Hematopoietic multipotent progenitor cell treated with erythropoietin and hydrocortisone succinate and interleukin-3 and kit ligand, for 6 days (in vitro differentiated cells): ENCODE results near the gene STAC2.
"Not testable (repeated sequence)": the region's sequence is repeated elsewhere in the genome, so short reads cannot be mapped to it uniquely, and the experiment has no call there.

ENCODE experiments used
- DNase-seq: peaks from one replicate; pipeline ENCODE4 v3.0.0-alpha.2; 2015

Gene STAC2, protein sequence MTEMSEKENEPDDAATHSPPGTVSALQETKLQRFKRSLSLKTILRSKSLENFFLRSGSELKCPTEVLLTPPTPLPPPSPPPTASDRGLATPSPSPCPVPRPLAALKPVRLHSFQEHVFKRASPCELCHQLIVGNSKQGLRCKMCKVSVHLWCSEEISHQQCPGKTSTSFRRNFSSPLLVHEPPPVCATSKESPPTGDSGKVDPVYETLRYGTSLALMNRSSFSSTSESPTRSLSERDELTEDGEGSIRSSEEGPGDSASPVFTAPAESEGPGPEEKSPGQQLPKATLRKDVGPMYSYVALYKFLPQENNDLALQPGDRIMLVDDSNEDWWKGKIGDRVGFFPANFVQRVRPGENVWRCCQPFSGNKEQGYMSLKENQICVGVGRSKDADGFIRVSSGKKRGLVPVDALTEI

GRCh38 chr17:39225308-39225958 lies at the start of gene STAC2:
TSS of gene STAC2 (minus strand) at chr17:39225945. CDS start at chr17:39225502, 443 bp downstream.
- no peak for DNase-seq

GRCh38 chr17:39271546-39271945 lies 45.8 kb upstream of the STAC2 start:
- DNase-seq: no peak

- peak; percentile 71 for DNase-seq
Observed at GRCh38 chr17:39270923-39271322, 45.2 kb upstream of the STAC2 start.

DNA sequence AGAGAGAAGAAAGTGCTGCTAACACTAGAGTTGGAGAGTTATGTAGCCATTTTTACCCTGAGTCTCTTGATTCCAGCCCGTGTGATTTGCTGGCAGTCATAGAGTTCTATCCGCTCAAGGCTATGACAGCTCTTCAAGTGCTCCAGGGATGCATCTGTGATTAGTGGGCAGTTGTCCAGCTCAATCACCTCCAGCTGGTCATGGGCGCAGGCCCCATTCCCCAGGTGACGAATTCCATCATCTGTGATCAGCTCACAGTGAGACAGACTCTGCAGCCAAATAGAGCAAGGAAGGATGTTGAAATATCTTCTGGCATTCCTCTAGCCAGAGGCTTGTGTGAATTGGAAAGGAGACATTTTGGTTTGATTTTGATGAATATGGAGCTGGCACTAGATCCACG lies 38.4 kb upstream of the STAC2 start:
- DNase-seq: no peak

GRCh38 chr17:39261286-39261685 lies 35.5 kb upstream of the STAC2 start:
- peak; percentile 52 for DNase-seq

- DNase-seq: no peak
Observed at GRCh38 chr17:39252788-39253460, 27.2 kb upstream of the STAC2 start.

DNA sequence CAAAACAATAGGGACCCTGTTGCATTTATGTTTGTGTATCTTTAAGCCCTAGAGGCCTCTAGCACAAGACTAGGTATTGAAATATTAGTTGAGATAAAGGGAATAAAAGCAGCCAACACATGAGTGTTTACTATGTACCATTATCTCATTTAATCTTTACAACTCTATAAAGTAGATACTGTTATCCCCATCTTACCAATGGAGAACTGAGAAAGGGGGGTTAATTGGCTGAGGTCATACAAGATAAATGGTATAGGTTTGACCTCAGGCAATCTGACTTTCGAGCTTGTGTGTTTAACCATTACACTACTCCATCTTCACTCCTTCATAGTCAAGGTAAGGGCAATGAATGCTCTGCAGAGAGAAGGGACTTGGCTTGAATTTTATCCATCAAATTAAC lies 26.3 kb upstream of the STAC2 start:
- DNase-seq: no peak

DNA sequence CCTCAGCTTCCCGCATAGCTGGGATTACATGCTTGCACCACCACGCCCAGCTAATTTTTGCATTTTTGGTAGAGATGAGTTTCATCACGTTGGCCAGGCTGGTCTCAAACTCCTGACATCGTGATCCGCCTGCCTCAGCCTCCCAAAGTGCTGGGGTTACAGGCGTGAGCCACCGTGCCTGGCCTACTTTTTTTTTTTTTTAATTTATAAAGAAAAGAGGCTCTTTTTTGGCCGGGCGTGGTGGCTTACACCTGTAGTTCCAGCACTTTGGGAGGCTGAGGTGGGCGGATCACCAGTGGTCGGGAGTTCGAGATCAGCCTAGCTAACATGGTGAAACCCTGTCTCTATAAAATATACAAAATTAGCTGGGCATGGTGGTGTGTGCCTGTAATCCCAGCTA lies 24.3 kb upstream of the STAC2 start:
- not testable (repeated sequence) for DNase-seq

- no peak for DNase-seq
Observed at GRCh38 chr17:39246274-39246673, 20.5 kb upstream of the STAC2 start.

GRCh38 chr17:39244600-39245570 lies 19.1 kb upstream of the STAC2 start:
- peak; percentile 92 for DNase-seq

DNA sequence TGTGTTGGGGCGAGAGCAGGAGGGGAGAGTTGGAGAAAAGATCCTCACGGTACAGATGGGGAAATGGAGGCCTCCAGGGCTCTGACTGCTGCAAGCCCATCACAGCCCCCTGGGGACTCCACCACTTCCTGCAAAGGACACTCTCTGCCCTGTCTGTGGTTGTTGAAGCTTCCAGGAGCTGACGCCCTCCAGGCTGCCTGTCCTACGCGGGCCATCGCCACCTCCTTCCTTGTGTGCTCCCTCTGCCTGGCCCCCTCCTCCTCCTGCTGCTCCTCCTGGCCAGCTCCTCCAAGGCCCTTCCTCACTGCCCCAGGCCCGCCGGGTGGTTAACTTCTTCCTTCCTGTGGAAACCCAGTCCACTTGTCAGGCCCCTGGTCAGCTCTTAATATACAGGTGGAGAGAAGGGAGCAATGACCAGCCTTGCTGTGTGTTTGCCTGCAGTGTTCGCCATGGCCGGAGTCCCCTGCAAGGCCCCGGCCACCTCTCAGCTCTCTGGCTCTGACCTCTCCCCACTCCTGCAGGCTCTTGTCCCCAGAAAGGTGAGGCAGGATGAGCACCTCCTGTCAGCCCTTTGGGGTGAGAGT lies 18.4 kb upstream of the STAC2 start:
- DNase-seq: no peak

DNA sequence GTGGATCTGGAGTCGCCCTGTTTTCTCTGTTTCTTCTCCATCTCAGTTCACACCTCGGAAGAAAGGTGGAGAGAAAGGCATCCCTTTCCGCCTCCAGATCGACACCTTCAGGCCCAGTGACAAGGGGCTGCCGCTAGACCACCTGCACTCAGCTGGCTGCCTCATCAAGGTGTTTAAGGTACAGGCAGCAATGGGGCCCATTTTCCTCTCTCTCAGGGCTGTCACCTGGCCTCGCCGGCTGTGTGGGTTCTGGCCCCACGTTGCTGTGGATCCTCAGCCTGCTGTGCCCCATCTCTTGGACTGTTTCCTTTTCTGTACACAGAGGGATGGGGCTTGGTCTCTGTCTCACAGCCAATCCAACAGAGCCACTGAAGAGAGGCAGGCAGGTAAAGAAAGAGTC lies 17.4 kb upstream of the STAC2 start:
- DNase-seq: no peak

GRCh38 chr17:39240631-39241030 lies 14.9 kb upstream of the STAC2 start:
- no peak for DNase-seq

- DNase-seq: peak; percentile 67
Observed at GRCh38 chr17:39239640-39240314, 14.0 kb upstream of the STAC2 start.

DNA sequence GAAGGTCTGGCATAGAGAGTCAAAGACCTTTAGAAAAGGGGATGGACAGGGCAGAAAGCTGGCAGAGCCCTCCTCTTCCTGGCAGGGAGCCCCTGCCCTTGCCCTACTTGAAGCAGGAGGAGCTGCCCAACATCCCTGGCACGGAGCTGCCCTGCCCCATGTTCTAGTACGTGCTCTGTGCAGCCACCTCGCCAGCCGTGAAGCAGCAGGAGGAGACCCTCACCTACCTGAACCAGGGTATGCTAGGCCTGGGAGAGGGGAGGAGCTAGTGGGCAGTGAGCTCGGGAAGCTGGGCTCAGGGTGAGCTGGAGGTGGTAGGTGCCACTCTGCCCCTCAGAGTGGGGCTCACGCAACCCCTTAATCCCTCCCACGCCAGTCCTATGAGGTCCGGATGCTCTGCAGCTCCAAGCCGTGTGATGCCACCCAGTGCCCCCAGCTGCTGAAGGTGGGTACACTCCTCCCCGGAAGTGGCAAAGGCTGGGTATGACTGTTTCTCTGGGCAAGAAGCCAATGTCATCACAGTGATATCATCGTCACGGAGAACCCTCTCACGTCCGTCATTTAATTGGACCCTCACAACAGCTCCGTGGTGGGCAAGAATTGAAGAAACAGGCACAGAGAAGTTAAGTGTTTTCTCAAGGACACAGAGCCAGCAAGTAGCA lies 12.7 kb upstream of the STAC2 start:
- DNase-seq: peak; percentile 80

GRCh38 chr17:39237586-39237985 lies 11.8 kb upstream of the STAC2 start:
- DNase-seq: no peak

DNA sequence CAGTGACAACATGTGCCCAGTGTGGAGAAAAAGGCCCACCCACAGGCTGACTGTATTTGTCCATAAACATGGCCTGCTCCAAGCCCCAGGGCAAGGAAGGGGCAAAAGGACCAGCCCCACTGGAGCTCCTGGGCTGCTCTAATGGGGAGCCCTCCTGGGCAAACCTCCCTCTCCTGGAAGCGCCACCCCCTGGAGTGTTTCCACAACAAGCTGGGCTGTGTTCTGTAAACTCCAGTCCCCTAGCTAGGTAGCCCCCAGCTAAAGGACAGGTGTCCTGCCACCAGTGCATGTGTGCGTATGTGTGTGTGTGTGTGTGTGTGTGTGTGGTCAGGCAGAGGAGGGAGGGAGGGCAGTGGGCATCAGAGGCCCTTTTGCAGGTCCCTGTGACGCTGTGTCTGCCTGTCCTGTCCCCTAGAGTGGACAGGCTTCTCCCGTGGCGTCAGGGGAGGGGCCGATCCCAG lies 11.3 kb upstream of the STAC2 start:
- DNase-seq: no peak

- no peak for DNase-seq
Observed at GRCh38 chr17:39236450-39236927, 10.7 kb upstream of the STAC2 start.

GRCh38 chr17:39235555-39236449 lies 10.1 kb upstream of the STAC2 start:
- DNase-seq: peak; percentile 89
